Pons (tissue), 1 donor: Measurements from ENCODE around the gene GK.
"Not testable (repeated sequence)": the region's sequence is repeated elsewhere in the genome, so short reads cannot be mapped to it uniquely, and the experiment has no call there.

Experiments used
- DNase-seq: peaks from one replicate; pipeline ENCODE4 v3.0.0-alpha.2; 2016; ENCODE audit warnings: low spot score

GK gene

DNA sequence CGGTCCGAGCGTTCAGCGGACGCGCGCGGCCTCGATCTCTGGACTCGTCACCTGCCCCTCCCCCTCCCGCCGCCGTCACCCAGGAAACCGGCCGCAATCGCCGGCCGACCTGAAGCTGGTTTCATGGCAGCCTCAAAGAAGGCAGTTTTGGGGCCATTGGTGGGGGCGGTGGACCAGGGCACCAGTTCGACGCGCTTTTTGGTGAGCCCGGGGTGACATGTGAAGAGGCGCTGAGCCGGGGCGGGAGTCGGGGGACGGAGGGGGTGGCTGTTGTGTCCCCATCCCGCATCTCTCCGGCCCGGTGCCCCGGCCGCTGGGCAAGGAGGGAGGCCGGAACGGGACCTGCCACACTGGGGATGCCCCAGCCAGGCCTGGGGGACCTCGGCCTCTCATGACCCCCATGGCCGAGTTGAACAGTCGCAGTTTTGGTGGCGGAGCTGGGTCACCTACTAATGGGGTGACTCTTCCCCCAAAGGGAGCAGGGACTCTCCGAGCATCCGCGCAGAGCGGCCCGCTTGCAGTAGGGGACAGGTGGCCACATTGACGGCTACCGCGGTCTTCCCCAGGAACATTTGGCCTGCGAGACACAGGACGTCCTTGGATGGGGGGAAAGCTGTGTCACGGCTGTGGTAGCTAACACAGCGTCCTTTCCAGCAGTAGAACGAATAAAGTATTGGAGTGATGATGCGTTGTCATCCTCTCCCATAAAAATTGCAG lies at the start of gene GK:
Gene GK, plus strand, starts transcription at position 9 of the 717 bp plus-strand sequence. Its CDS starts 115 bp downstream, at position 124.
- DNase-seq, result peak; percentile 9

DNA sequence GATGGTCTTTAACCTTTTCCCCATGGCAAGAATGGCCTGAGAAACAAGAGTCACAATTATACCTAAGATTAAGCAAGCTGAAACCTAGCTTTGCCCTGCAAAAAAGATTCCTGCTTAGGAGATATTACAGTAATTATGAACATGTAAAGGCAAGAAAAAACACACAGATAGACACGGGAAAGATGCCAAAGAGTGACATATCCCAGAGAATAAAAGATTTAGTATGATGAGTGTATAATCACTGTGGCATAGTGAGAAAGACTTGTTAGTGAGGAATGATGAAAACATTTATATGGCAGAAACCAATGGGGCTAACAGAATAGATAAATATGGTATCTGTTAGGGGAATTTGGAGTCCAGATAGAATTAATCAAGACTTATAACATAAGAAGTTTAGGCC lies 46.1 kb upstream of the GK start:
- DNase-seq, result no peak

DNA sequence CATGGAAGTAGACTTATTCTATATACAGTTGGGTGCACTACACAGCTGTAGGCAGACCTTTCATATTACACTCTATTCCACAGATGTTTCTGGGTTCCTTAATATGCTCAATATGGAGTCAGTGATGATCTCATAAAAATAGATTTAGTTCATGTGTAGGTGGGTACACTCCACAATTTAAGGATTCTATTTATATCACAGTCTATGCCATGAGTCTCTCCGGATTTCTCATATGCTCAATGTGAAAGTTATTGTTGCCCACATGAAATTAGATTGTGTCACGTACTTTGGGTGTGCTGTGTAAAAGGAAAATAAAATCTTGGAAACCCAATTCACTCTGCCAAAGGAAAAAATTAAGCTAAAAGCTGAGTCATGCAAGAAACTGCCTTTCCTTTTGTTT lies 43.2 kb upstream of the GK start:
- no peak for DNase-seq

DNA sequence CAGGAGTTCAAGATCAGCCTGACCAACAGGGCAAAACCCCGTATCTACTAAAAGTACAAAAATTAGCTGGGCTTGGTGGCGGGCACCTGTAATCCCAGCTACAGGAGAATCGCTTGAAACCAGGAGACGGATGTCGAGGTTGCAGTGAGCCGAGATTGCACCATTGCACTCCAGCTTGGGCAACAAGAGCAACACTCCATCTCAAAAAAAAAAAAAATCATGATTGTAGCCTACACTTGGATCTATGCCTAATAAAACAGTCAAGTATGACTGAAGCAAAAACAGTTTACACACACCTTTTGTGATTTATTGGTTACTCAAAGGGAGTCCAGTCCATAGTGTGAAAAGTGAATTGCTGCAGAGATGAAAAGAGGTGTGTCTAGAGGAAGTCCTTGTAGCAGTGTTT lies 41.0 kb upstream of the GK start:
- DNase-seq, result no peak

DNA sequence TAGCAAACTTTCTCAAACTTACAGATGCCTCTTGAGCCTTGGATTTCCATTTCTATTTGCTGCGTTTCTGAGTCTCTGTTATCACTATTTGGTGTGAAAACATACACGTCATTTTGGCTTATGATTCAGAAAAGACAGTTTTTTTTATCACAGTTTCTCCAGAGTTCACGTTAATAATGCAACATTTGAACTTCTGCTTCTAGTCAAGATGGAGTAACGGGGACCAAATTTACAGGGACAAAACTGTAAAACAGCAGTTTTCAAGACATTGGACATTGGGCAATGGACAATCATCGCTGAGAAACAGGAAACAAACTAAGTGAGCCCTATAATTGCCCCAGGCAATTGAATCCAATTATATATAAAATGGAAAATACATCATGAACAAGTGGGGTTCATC lies 39.5 kb upstream of the GK start:
- DNase-seq, result no peak

DNA sequence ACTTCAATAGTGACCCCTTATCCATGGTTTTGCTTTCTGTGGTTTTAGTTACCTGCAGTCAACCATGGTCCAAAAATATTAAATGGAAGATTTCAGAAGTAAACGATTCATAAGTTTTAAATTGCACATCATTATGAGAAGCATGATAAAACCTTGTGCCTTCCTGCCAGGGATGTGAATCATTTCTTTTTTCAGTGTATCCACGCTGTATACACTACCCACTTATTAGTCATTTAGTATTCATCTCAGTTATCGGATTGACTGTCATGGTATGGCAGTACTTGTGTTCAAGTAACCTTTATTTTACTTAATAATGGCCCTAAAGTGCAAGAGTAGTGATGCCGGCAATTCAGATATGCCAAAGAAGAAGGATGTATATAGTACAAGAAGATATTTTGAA lies 38.0 kb upstream of the GK start:
- DNase-seq, result no peak

DNA sequence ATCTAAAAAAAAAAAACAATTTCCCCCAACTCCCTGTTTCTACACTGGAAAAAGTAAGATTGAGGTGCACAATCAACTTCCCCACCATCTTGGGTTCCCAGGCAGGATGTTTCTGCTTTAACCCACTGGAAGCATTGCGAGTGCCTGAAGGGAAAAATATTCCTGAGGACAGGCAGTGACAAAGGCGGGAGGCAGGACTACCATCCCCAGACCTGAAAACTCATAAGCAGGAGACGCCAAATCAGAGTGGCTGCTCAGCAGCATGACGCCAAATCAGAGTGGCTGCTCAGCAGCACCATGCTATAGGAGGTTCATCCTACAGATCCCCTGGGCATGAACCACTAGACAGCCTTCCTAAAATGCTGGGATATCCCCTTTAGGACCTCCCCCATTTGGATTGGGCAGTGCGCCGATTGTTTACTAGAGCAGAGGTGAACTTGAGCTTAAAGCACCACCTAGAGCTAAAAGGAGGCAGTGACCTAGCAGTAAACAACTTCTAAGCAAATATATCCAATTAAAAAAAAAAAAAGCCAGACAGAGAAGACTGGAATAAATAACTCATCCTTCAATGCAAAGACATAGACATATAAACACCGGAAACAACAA lies 35.0 kb upstream of the GK start:
- no peak for DNase-seq

DNA sequence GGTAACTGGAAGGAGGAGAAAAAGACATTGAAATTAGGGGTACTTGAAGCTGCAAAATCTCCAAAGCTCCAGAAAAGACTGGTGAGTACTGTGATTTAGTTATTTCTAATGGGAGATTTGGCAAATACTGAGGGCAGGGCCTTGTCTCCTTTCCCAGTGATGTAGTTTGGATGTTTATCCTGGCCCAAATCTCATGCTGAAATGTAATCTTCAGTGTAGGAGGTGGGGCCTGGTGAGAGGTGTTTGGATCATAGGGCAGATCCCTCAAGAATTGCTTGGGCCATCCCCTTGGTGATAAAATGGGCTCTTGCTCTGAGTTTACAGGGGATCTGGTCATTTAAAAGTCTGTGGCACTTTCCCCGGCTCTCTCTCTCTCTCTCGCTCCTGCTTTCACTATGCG lies 33.1 kb upstream of the GK start:
- no peak for DNase-seq

DNA sequence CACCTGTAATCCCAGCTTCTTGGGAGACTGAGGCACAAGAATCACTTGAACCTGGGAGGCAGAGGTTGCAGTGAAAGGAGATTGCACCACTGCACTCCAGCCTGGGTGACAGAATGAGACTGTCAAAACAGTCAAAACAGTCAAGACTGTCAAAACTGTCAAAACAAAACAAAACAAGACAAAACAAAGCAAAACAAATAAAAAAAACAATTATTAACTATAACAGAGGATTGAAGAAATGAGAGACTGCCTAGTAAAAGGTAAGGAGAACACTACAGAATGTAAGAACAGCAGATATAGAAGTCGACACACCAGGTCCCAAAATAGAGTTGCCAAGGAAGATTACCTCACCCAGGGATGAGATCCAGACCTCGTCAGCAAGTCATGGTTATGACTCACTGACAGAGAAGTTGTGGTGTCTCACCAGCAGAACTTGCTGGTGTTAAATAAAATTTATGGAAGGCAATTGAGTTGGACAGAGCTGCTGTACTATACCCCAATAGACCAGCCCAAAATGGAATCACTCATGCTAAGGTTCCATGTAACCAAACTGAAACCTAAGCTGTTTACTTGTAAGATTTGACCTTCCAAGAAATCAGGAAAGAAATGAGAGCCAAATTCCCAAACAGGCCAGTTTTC lies 32.1 kb upstream of the GK start:
- DNase-seq, result no peak

DNA sequence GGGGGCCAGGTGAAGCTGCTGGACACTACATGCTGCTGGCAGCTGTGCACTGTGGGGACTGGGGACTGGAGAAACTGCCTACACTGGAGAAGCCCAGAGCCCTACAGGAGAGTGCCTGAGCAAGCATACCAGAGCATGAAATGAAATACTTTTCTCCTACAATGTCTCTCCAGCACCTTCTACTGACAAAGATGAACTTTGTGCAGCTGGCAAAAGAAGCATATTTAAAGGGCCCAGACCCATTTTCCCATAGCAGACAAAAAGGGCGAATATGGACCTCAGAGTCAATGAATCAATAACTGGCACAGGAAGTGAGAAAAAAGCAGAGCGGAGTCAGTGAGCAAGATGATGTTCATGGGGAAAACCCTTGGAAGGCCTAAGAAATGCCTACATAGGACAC lies 30.9 kb upstream of the GK start:
- DNase-seq, result no peak

DNA sequence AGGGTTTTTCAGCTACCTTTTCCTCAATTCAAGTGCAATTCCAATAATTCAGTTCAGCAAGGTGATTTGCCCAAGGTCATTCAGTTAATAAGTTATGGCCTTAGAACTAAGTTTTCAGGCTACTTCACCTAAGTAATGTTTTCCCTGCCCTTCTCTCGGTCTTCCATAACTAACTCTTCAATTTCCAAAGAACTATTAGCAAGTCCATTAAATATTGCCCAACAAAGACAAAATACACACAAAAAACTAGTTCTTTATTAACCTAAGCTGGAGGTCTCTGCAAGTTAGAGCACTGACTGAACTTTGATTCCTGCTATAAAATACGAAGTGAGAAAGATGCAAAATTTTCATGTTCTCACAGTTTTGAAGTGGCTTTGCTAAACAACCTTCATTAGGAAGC lies 26.8 kb upstream of the GK start:
- DNase-seq, result no peak

DNA sequence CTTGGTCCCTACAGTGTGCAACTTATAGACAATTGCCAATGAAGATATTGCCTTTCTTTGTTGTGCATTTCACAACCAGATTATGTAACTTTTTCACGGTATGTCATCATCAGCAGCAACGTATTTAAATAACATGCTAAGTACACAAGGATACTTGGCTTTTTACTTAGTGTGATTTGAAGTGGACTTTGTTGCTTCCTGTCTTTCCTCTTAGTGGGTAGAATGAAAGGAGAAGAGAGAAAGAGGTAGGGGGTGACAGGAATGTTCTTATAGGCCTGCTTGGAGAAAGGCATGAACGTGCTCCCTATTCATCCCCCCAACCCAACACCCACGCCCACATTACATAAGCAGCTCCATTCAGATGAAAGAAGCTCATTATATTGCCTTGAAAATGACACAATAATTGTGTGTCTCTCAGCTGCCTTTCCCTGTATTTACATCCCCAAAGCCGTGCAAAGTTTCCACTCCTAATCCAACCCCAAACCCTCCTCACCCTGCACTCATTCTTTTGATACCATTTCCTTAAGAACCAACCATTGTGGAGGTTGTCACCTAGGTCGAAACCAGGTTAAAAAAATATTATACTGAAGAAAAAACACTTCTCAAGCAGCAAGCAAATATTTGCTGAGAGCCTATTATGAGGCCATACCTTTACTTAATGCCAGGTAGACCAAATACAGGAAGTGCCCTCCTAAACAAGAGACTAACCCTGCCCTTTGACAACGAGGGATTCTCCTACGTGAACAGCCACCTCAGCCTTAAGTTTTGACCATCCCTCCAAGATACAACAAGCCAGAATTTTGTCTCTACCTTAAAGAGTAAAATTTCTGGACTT lies 25.2 kb upstream of the GK start:
- no peak for DNase-seq

DNA sequence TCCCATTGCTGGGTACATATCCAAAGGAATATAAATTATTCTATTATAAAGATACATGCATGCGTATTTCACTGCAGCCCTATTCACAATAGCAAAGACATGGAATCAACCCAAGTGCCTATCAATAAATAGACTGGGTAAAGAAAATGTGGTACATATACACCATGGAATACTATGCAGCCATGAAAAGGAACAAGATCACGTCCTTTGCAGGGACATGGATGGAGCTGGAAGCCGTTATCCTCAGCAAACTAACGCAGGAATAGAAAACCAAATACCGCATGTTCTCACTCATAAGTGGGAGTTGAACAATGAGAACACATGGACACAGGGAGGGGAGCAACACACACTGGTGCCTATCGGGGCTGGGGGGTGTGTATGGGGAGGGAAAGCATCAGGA lies 19.2 kb upstream of the GK start:
- not testable (repeated sequence) for DNase-seq

DNA sequence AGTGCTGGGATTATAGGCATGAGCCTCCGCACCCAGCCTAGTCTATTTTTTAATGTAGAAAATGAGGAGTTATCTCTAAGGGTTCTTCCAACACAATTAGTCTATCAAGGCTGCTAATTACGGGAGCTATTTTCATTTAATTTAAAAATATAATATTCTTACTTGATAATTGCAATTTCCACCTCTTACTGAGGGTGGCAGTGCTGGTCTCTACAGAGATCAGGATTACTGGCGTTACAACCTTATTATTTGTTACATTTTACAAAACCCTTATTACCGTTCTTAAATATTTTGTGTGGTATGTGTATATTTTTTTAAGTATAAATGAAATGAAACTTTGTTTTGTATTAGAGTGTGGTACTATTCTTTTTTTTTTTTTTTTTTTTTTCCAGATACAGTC lies 17.6 kb upstream of the GK start:
- no peak for DNase-seq

DNA sequence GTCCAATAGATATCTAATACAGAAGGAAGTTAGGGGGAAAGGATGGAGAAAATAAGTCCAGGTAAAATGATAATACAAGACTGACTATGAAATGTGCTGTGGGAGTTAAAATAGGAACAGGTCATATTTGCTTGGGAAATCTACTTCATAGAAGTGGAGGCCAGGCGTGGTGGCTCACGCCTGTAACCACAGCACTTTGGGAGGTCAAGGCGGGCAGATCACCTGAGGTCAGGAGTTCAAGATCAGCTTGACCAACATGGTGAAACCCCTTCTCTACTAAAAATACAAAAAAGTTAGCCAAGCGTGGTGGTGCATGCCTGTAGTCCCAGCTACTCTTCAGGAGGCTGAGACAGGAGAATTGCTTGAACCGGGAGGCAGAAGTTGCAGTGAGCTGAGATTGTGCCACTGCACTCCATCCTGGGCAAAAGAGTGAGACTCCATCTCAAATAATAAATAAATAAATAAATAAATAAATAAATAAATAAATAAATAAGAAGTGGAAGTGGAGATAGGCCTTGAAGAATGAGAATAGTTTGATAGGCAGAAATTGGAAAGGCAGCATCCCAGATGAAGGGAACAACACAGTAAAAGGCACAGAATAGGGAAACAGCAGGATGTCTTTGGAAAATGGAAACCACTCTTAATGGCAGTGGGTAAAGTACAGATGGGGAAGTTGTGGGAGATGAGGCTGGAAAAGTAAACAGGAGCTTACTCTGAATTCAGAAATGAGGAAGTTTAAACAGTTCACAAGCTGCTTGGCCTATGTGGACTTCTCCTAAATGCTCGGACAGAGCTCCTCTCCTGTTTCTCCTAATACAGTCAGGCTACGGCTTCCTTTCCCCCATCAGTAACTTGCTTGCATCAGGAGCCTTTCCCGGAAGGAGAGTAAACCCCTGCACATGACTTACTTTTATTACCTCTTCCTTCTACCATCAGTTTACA lies 15.1 kb upstream of the GK start:
- DNase-seq, result peak; percentile 59

DNA sequence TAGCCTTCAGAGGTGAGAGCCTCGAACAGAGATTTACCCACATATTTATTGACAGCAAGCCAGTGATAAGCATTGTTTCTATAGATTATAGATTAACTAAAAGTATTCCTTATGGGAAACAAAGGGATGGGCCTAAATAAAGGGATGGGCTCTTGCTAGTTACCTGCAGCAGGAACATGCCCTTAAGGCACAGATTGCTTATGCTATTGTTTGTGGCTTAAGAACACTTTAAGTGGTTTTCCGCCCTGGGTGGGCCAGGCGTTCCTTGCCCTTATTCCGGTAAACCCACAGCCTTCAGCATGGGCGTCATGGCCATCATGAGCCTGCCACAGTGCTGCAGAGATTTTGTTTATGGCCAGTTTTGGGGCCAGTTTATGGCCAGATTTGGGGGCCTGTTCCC lies 13.5 kb upstream of the GK start:
- DNase-seq, result not testable (repeated sequence)

DNA sequence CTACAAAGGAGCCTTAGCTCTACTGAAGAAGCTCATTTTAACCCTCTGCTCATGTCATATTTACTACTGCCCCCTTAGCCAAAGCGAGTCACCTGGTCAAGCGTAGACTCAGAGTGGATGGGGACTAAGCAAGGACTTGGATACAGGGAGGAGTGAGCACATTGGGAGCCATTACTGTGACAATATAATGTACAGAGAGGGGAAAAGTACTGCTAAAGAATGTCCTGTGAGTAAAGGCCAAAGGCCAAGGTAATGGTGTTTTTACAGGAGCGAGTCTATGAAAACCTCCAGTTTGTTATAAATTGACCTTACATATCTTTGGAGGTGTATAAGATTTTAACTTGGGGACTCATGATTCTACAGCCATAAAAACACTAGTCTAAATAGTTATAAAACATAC lies 10.6 kb upstream of the GK start:
- DNase-seq, result no peak

DNA sequence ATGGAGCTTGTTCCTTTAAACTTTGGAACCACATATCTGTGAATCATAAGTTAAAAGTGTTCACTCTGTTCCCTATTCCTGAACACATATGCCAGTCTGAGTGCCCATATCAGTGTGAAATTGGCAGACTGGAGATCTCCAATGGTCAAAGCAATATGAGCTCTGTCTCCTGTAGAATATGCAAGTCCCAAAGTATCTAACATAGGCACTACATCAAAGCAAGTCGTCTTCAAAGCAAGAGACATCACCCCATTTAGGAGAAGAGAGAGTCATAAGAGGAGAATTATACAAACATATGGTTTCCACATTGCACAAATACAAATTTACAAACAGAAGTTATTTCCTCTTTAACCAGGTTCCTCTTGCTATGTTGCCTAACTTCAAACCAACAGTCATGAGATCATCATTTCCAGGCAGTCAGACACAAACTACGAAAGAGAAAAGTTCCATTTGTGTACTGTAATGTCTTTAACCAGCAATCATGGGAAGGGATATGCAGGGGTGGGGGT lies 9.9 kb upstream of the GK start:
- DNase-seq, result peak; percentile 52

DNA sequence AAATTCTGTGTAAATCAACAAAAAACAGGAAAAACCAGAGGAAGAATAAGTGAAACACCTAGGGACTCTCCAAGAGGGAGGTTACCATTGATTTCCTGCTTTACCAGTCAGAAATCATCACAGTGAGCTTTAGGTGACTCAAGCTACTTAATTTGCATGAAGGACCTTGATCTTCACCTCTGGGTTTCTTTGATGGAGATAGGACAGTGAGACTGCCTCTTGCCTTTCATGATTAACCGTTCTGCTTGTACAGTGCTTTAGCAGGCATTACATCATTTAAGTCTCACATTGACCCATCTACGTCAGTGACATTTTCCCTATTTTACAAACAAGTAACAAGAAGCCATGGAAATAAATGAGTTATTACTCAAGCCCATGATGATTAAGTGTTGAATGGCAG lies 3.4 kb upstream of the GK start:
- no peak for DNase-seq

DNA sequence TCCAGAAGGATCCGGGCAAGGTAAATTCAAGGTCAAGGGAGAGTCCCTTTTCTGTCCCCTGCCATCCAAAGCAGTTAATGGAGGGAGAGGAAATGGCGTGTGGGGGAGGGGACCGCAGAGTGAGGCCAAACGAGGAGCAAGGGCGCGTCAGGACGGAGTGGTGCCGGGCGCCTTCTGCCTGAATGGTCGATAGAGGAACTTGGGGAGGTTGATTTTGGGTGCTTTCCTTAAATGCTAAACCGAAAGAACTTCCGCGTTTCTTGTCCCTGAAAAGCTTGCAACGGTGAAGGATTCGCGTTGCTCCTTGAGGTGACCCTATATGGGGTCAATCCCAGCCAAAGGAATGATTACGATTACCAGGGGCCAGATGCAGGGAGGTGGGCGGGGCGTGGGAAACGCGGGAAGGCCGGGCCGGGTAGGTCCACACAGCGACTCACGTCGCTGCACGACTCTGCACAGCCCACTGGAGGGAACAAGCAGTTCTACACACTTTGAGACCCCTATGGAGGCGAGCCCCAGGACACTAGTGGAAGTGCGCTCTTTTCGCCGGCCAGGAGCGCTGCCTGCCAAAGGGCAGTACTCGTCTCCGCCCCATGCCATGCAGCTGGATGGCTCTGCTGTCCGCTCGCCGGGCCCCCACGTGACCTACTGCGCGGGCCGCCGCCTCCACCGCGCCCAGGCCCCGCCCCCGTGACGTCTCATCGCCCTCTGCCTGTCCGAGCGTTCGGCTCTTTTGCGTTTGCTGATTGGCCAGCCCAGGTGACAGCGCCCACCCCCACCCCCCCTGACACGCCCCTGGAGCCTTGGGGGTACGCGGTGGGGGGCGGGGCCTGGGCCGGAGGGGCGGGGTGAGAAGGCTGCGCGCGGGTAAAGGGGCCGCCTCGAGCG lies 452 bp upstream of the GK start:
- peak; percentile 87 for DNase-seq
